IPS DF 6.9 (cell line): ENCODE measurements around the gene EIF2S2.

Experiments used
- DNase-seq: peaks from one replicate; pipeline ENCODE4 v3.0.0-alpha.2; 2013; ENCODE audit warnings: low read depth, low spot score
- H3K27ac ChIP-seq: one replicate; pipeline ENCODE4 v1.5.1; 2013; ENCODE audit warnings: low read length, control low read depth
- H3K27me3 ChIP-seq: 2 replicates; pipeline ENCODE4 v1.6.1; 2013; ENCODE audit warnings: mild to moderate bottlenecking, low read length; ENCODE audit not compliant: control insufficient read depth, insufficient read depth
- H3K36me3 ChIP-seq: 2 replicates; pipeline ENCODE4 v1.6.1; 2013; ENCODE audit warnings: low read length; ENCODE audit not compliant: control insufficient read depth, insufficient read depth
- H3K4me1 ChIP-seq: 2 replicates; pipeline ENCODE4 v1.6.1; 2013; ENCODE audit warnings: low read length; ENCODE audit not compliant: control insufficient read depth, insufficient read depth
- H3K4me3 ChIP-seq: 2 replicates; pipeline ENCODE4 v1.5.1; 2013; ENCODE audit warnings: mild to moderate bottlenecking, low read length
- H3K9me3 ChIP-seq: 2 replicates; pipeline ENCODE4 v1.6.1; 2013; ENCODE audit warnings: low read length, inconsistent platforms; ENCODE audit not compliant: control insufficient read depth, insufficient read depth
- WGBS: extraction: QIAGEN DNeasy Blood & Tissue Kit; methylation state at CpG from one replicate; pipeline ENCODE4 v1.1.7; 2013; ENCODE audit warnings: mixed read lengths, missing lambda C conversion rate; ENCODE audit not compliant: insufficient read length, insufficient coverage; 5-methylcytosine and 5-hydroxymethylcytosine counted together

Gene EIF2S2

DNA sequence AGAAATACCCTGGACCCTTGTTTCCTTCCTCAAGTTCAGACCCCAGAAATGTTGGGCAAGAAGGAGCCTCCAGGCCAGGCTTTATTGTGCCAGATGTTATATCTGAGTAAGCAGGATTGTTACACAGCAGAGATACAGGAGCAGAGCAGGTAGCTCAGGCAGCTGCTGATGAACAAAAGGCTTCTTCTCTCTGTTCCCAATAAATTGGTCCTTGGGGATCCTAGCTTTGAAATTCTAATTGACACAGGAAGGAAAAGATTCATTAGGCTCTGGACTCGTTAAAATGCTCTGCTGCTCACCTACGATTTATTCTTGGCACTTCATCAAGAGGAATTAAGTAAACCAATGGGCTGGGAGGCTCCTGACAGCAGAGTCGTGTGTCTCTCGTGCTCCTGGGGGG, 64.1 kb downstream of the EIF2S2 start:
- no peaks in the 10 kb centered on the region for H3K9me3 ChIP-seq
- WGBS: no CpG with 5 or more reads among the region's 4 CpGs
- no peak for DNase-seq
- H3K27me3 ChIP-seq: no peaks in the 10 kb centered on the region
- H3K36me3 ChIP-seq: no peaks in the 10 kb centered on the region
- peaks cover 3% of the 10 kb centered on the region; the same call in 1 of the 2 replicates for H3K4me1 ChIP-seq
- H3K27ac ChIP-seq: no peak overlapping the region
- H3K4me3 ChIP-seq: no peak overlapping the region

DNA sequence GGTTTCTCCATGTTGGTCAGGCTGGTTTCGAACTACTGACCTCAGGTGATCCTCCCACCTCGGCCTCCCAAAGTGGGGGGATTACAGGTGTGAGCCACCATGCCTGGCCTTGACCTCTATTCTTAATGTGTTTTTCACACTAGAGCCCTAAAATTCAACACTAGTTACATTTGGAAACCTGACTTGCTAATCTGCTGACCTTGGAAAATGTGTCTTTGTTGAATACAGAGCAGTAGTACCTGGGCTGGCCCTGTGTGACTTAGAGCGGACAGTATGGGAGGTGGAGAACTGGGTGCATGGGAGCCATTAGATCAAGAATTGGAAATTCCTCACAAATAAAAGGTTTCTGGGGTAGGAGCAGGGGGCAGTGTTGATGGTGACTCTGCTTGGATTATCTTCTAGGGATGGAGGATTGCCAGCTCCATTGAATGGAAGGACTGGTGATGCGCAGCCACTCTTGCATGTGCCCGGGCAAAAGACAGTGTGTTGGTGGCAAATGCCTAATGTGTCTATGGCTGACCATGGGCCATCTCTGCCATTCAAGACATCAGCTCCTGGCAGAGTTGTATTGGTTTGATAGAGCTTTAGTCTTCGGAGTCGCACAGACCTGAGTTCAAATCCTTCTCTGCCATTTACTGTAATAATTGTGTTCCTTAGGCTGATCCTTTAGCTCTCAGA, 64.9 kb downstream of the EIF2S2 start:
- H3K27ac ChIP-seq: no peak overlapping the region
- H3K36me3 ChIP-seq: no peaks in the 10 kb centered on the region
- H3K27me3 ChIP-seq: no peaks in the 10 kb centered on the region
- H3K4me3 ChIP-seq: no peak overlapping the region
- H3K9me3 ChIP-seq: no peaks in the 10 kb centered on the region
- no peak for DNase-seq
- peaks cover 3% of the 10 kb centered on the region; the same call in 1 of the 2 replicates for H3K4me1 ChIP-seq
- WGBS: no CpG with 5 or more reads among the region's 7 CpGs

GRCh38 chr20:34045930-34046725, 65.9 kb downstream of the EIF2S2 start:
- Histone ChIP-seq H3K4me3 (no peak overlapping the region), H3K27ac (no peak overlapping the region), H3K27me3 (no peaks in the 10 kb centered on the region), H3K4me1 (peaks cover 3% of the 10 kb centered on the region; the same call in 1 of the 2 replicates), H3K9me3 (no peaks in the 10 kb centered on the region), H3K36me3 (no peaks in the 10 kb centered on the region)
- DNase-seq: no peak
- no CpG with 5 or more reads among the region's 5 CpGs for WGBS

GRCh38 chr20:34045294-34045693, 66.7 kb downstream of the EIF2S2 start:
- no peak for DNase-seq
- Histone ChIP-seq H3K27ac (no peak overlapping the region), H3K36me3 (no peaks in the 10 kb centered on the region), H3K9me3 (no peaks in the 10 kb centered on the region), H3K4me3 (no peak overlapping the region), H3K27me3 (no peaks in the 10 kb centered on the region), H3K4me1 (peaks cover 3% of the 10 kb centered on the region; the same call in 1 of the 2 replicates)
- WGBS: no CpG with 5 or more reads among the region's 2 CpGs

DNA sequence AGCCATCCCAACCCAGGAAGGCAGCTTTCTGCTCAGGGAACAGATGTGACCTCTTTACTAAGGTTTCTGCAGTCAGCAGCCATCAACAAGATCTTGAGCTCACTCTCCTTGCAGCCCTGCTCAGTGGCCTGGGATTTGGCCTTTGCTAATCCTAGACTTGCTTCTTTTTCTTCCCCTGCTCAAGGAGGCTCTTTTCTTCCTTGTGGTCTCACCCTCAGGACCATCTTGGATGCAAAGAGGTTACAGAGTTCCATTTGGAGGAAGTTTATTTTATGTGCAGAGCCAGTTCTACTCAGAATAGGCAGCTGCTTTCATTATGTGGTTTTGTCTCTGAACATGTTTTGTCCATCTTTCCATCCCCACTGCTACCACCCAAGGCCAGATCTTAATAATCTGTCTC, 69.0 kb downstream of the EIF2S2 start:
- H3K27ac ChIP-seq: no peak overlapping the region
- no peaks in the 10 kb centered on the region for H3K9me3 ChIP-seq
- H3K4me1 ChIP-seq: peaks cover 3% of the 10 kb centered on the region; the same call in 1 of the 2 replicates
- no peaks in the 10 kb centered on the region for H3K27me3 ChIP-seq
- H3K36me3 ChIP-seq: no peaks in the 10 kb centered on the region
- DNase-seq: no peak
- H3K4me3 ChIP-seq: no peak overlapping the region

DNA sequence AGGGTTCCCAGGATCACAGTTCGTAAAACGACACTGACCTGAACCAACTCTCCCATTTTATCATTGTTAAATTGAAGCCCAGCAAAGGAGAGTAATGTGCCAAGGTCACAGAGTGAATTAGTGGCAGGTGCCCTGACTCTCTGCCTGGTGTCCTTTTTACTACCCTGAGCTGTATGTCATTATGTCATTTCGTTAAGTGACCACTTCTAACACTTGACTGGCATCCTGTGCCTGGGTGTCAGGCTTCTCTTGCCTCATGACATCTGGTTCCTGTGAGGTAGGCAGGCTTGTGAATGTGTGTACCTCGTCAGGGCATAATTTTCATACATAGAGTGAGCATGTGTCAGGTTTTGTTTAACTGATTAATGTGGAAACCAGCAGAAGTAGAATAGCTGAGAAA, 69.8 kb downstream of the EIF2S2 start:
- H3K4me3 ChIP-seq: no peak overlapping the region
- no peaks in the 10 kb centered on the region for H3K36me3 ChIP-seq
- no peaks in the 10 kb centered on the region for H3K27me3 ChIP-seq
- no peak for DNase-seq
- no peak overlapping the region for H3K27ac ChIP-seq
- peaks cover 2% of the 10 kb centered on the region; the same call in 1 of the 2 replicates for H3K4me1 ChIP-seq
- no peaks in the 10 kb centered on the region for H3K9me3 ChIP-seq
- no CpG with 5 or more reads among the region's 4 CpGs for WGBS

- no peak overlapping the region for H3K4me3 ChIP-seq
- H3K4me1 ChIP-seq: peaks cover 2% of the 10 kb centered on the region; the same call in 1 of the 2 replicates
- no peaks in the 10 kb centered on the region for H3K27me3 ChIP-seq
- DNase-seq: no peak
- no peaks in the 10 kb centered on the region for H3K36me3 ChIP-seq
- no peak overlapping the region for H3K27ac ChIP-seq
- WGBS: no CpG with 5 or more reads among the region's 4 CpGs
- no peaks in the 10 kb centered on the region for H3K9me3 ChIP-seq
These were observed 70.8 kb downstream of the EIF2S2 start for GRCh38 chr20:34041226-34041625.

DNA sequence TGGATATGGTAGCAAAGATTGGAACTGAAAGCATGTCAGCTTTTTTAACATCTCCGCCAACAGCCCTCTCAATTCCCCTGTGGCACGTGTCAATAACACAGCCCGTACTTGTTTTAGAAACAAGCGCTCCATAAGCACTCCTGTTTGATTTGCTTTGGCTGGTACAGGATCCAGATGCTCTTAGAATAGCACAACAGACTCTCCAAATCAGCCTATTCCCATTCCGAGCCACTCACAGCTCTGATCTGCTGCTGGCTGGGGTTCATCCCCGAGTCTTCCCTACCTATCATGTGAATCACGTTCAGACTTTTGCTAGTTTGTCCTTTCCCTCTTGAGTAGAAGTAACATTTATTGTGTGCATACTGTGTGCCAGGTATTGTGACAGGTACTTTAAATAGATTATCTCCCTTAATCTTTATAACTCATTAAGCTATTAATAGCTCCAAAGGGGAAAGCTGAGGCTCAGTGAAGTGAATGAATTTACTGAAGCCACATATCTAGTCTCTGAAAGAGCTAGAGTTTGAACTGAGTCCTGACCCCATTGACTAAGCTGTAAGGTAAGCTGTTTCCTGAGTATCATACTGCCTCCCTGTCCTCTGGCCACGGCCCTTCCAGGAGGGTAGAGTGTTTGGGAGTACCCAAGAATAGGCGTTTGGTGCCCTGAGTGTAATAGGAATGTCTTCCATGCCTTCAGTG, 71.6 kb downstream of the EIF2S2 start:
- Histone ChIP-seq H3K27ac (no peak overlapping the region), H3K9me3 (no peaks in the 10 kb centered on the region), H3K4me3 (no peak overlapping the region), H3K27me3 (no peaks in the 10 kb centered on the region), H3K4me1 (peaks cover 2% of the 10 kb centered on the region; the same call in 1 of the 2 replicates), H3K36me3 (no peaks in the 10 kb centered on the region)
- DNase-seq: no peak
- WGBS: no CpG with 5 or more reads among the region's 9 CpGs
